ENCODE data around the gene RPL7L1. TPM values are rescaled to one million over a fixed set of nuclear protein-coding genes. Genes with fewer than 3 reads are reported as not detected.

Gene RPL7L1
- total and polyA plus RNA-seq, 2 donors (not counting 1 experiment from before 2014, with no cell fraction given): 80.0 to 108 TPM

DNA sequence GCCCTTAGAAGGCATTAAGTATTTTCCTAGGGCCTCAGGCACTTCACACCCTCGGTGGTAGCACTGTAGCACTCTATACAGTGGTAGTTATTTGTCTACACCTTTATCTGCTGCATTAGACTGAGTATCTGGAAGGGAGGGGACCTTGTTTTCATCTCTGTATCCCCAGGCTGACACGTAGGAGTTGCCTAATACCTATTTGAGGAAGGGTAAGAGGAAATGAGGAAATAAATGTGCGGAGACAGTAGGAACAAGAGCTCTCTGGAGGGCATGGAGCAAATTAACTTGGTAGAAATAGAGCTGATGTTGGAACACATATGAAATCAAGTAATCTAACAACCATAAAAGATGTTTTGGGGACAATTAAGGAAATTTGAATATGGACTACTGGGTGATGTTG lies 53.8 kb downstream of the RPL7L1 start:
- no peaks in the 10 kb centered on the region for H3K9me3 ChIP-seq (ENCODE audit: control insufficient read depth, insufficient read depth, low read depth, low read length)
- no peaks in the 10 kb centered on the region for H4K20me1 ChIP-seq (ENCODE audit: control insufficient read depth, extremely low read depth, insufficient read depth, low read length)
- H3K79me2 ChIP-seq (ENCODE audit: control insufficient read depth, insufficient read depth, low read length): peaks cover 21% of the 10 kb centered on the region
- peaks cover 14% of the 10 kb centered on the region for H3K36me3 ChIP-seq (ENCODE audit: control insufficient read depth, insufficient read depth, low read length)
- no peak overlapping the region for H2AFZ ChIP-seq (ENCODE audit: low read length)
- H3K4me1 ChIP-seq (ENCODE audit: control insufficient read depth, extremely low read depth, insufficient read depth, low read length): peaks cover 3% of the 10 kb centered on the region
- DNase-seq (ENCODE audit: low read depth in 2 of 2): no peak
- H3K9ac ChIP-seq (ENCODE audit: insufficient read depth, low read length): no peak overlapping the region
- no peak overlapping the region for H3K27ac ChIP-seq (ENCODE audit: insufficient read depth, low read length)
- H3K4me2 ChIP-seq (ENCODE audit: extremely low read depth, insufficient read depth, low read length): no peak overlapping the region
- H3K4me3 ChIP-seq (replicated peaks in 1 of 4; ENCODE audit: control extremely low read depth in 1 of 4, insufficient read depth in 1 of 4, low read depth in 3 of 4, low read length in 4 of 4): no peak overlapping the region
- H3K27me3 ChIP-seq (ENCODE audit: control insufficient read depth, insufficient read depth, low read length): no peaks in the 10 kb centered on the region
- no peak for TF ChIP-seq EZH2 (IDR thresholded peaks at IDR 0.05; ENCODE audit: low read length, missing control alignments)
- TF ChIP-seq, protein P1, sequence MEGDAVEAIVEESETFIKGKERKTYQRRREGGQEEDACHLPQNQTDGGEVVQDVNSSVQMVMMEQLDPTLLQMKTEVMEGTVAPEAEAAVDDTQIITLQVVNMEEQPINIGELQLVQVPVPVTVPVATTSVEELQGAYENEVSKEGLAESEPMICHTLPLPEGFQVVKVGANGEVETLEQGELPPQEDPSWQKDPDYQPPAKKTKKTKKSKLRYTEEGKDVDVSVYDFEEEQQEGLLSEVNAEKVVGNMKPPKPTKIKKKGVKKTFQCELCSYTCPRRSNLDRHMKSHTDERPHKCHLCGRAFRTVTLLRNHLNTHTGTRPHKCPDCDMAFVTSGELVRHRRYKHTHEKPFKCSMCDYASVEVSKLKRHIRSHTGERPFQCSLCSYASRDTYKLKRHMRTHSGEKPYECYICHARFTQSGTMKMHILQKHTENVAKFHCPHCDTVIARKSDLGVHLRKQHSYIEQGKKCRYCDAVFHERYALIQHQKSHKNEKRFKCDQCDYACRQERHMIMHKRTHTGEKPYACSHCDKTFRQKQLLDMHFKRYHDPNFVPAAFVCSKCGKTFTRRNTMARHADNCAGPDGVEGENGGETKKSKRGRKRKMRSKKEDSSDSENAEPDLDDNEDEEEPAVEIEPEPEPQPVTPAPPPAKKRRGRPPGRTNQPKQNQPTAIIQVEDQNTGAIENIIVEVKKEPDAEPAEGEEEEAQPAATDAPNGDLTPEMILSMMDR (conservative IDR thresholded peaks at IDR 0.05 in 1 of 2, IDR thresholded peaks at IDR 0.05 in 1 of 2; ENCODE audit: low read depth in 1 of 2, low read length in 2 of 2): no peak

DNA sequence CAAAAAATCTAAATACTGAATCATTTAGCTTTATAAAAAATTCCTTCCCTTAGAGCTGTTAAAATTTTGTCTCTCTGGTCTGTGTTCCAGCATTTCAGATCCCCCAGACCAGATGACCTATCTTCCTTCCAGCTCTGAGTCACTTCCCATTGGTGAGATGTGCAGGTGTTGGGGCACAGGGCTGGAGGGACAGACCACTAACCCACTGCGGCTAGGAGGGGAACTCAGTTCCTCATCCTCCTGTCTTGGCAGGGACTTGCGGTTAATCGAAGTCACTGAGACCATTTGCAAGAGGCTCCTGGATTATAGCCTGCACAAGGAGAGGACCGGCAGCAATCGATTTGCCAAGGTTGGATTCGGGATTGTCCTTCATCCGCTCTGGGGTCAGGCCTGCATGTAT lies 55.9 kb downstream of the RPL7L1 start:
- Histone ChIP-seq H3K9me3 (ENCODE audit: control insufficient read depth, insufficient read depth, low read depth, low read length) (no peaks in the 10 kb centered on the region), H3K27me3 (ENCODE audit: control insufficient read depth, insufficient read depth, low read length) (no peaks in the 10 kb centered on the region), H3K79me2 (ENCODE audit: control insufficient read depth, insufficient read depth, low read length) (peaks cover 21% of the 10 kb centered on the region), H3K4me2 (ENCODE audit: extremely low read depth, insufficient read depth, low read length) (no peak overlapping the region), H2AFZ (ENCODE audit: low read length) (no peak overlapping the region), H3K4me1 (ENCODE audit: control insufficient read depth, extremely low read depth, insufficient read depth, low read length) (peaks cover 3% of the 10 kb centered on the region), H3K27ac (ENCODE audit: insufficient read depth, low read length) (no peak overlapping the region), H3K36me3 (ENCODE audit: control insufficient read depth, insufficient read depth, low read length) (peaks cover 16% of the 10 kb centered on the region), H3K4me3 (replicated peaks in 1 of 4; ENCODE audit: control extremely low read depth in 1 of 4, insufficient read depth in 1 of 4, low read depth in 3 of 4, low read length in 4 of 4) (no peak overlapping the region), H4K20me1 (ENCODE audit: control insufficient read depth, extremely low read depth, insufficient read depth, low read length) (no peaks in the 10 kb centered on the region), H3K9ac (ENCODE audit: insufficient read depth, low read length) (no peak overlapping the region)
- TF ChIP-seq EZH2 (IDR thresholded peaks at IDR 0.05; ENCODE audit: low read length, missing control alignments): no peak
- TF ChIP-seq, protein P1 (conservative IDR thresholded peaks at IDR 0.05 in 1 of 2, IDR thresholded peaks at IDR 0.05 in 1 of 2; ENCODE audit: low read depth in 1 of 2, low read length in 2 of 2): no peak
- DNase-seq (ENCODE audit: low read depth in 2 of 2): no peak

DNA sequence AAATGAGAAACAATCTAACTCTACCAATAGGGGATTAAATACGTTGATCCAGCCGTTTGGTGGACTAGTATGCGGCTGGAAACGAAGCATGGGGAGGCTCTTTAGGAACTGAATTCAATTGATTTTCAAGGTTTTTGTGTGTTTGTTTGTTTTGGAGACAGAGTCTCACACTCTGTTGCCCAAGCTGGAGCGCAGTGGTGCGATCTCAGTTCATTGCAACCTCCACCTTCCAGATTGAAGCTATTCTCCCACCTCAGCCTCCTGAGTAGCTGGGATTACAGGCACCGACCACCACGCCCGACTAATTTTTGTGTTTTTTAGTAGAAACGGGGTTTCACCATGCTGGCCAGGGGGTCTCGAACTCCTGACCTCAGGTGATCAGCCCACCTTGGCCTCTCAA lies 57.0 kb downstream of the RPL7L1 start:
- peaks cover 14% of the 10 kb centered on the region for H3K79me2 ChIP-seq (ENCODE audit: control insufficient read depth, insufficient read depth, low read length)
- DNase-seq (ENCODE audit: low read depth in 2 of 2): no peak
- H3K27me3 ChIP-seq (ENCODE audit: control insufficient read depth, insufficient read depth, low read length): no peaks in the 10 kb centered on the region
- no peak overlapping the region for H3K9ac ChIP-seq (ENCODE audit: insufficient read depth, low read length)
- H3K4me1 ChIP-seq (ENCODE audit: control insufficient read depth, extremely low read depth, insufficient read depth, low read length): no peaks in the 10 kb centered on the region
- peaks cover 17% of the 10 kb centered on the region for H3K36me3 ChIP-seq (ENCODE audit: control insufficient read depth, insufficient read depth, low read length)
- no peak overlapping the region for H3K4me3 ChIP-seq (replicated peaks in 1 of 4; ENCODE audit: control extremely low read depth in 1 of 4, insufficient read depth in 1 of 4, low read depth in 3 of 4, low read length in 4 of 4)
- no peaks in the 10 kb centered on the region for H4K20me1 ChIP-seq (ENCODE audit: control insufficient read depth, extremely low read depth, insufficient read depth, low read length)
- H2AFZ ChIP-seq (ENCODE audit: low read length): no peak overlapping the region
- no peaks in the 10 kb centered on the region for H3K9me3 ChIP-seq (ENCODE audit: control insufficient read depth, insufficient read depth, low read depth, low read length)
- TF ChIP-seq, protein P1 (conservative IDR thresholded peaks at IDR 0.05 in 1 of 2, IDR thresholded peaks at IDR 0.05 in 1 of 2; ENCODE audit: low read depth in 1 of 2, low read length in 2 of 2): no peak
- TF ChIP-seq EZH2 (IDR thresholded peaks at IDR 0.05; ENCODE audit: low read length, missing control alignments): no peak
- no peak overlapping the region for H3K4me2 ChIP-seq (ENCODE audit: extremely low read depth, insufficient read depth, low read length)
- no peak overlapping the region for H3K27ac ChIP-seq (ENCODE audit: insufficient read depth, low read length)

Measured in fibroblast of lung (primary cell).